GM13976 (cell line): ENCODE measurements around the gene PLIN4.
A peak's percentile ranks its signal among the peaks of the same experiment; 100 is the strongest.

Experiments used
- DNase-seq: peaks from one replicate; pipeline ENCODE4 v3.0.0; 2012; ENCODE audit warnings: low spot score
- CTCF ChIP-seq: IDR thresholded peaks from 2 replicates; pipeline ENCODE4 v1.5.1; 2012; ENCODE audit warnings: borderline replicate concordance, mild to moderate bottlenecking; ENCODE audit not compliant: insufficient read depth; ENCODE audit errors: extremely low read depth, missing control alignments, control extremely low read depth
- in situ Hi-C: fragments of 300-500 bp; cut with MboI; formaldehyde crosslinking; loops from one replicate; pipeline ENCODE4 v1.12.0; 2022; ENCODE audit warnings: low sequenced_read_pairs, mixed read lengths, inconsistent platforms; ENCODE audit not compliant: unreplicated experiment

PLIN4 gene

GRCh38 chr19:4488496-4488895, 29.8 kb downstream of the PLIN4 start:
- no peak for TF ChIP-seq CTCF
- no peak for DNase-seq
- in situ Hi-C loops = no loop called here

GRCh38 chr19:4487572-4487971, 30.7 kb downstream of the PLIN4 start:
- no peak for TF ChIP-seq CTCF
- in situ Hi-C loops = no loop called here
- no peak for DNase-seq

GRCh38 chr19:4483385-4483784, 34.9 kb downstream of the PLIN4 start:
- DNase-seq = no peak
- in situ Hi-C loops = no loop called here
- no peak for TF ChIP-seq CTCF

- no peak for DNase-seq
- in situ Hi-C loops = no loop called here
Observed at GRCh38 chr19:4482721-4483364, 35.4 kb downstream of the PLIN4 start.

GRCh38 chr19:4477034-4477801, 41.1 kb downstream of the PLIN4 start:
- no peak for DNase-seq
- TF ChIP-seq CTCF = no peak
- in situ Hi-C loops = no loop called here

More at GRCh38 chr19:4482721-4483364, 35.4 kb downstream of the PLIN4 start:
- TF ChIP-seq CTCF = no peak

GRCh38 chr19:4474514-4475022, 43.7 kb downstream of the PLIN4 start:
- no peak for TF ChIP-seq CTCF
- DNase-seq = peak; percentile 90
- in situ Hi-C loops = no loop called here
